Breast epithelium (tissue), 4 donors: ENCODE results near the gene PRICKLE3. TPM values are rescaled to one million over a fixed set of nuclear protein-coding genes. Genes with fewer than 3 reads are reported as not detected.

Source experiments
- DNase-seq, 2 donors: peaks; one replicate each; pipeline ENCODE4 v3.0.0-alpha.2; 2019; ENCODE audit warnings: low spot score in 2 of 2
- H3K27ac ChIP-seq, 2 donors: fragments of 200-600 bp; sonication (generic) in 1 of 2; one replicate each; pipeline ENCODE4 v1.5.1; 2016 to 2019; ENCODE audit warnings: mild to moderate bottlenecking in 1 of 2
- H3K27me3 ChIP-seq, 2 donors: fragments of 200-600 bp; sonication (generic) in 1 of 2; one replicate each; pipeline versions ENCODE4 v1.5.1 to v1.6.0; 2017 to 2019; ENCODE audit warnings: control low read depth in 1 of 2, mild to moderate bottlenecking in 1 of 2
- H3K36me3 ChIP-seq: fragments of 200-600 bp; one replicate; pipeline ENCODE4 v1.5.1; 2019
- H3K4me1 ChIP-seq, 2 donors: fragments of 200-600 bp; sonication (generic); one replicate each; pipeline ENCODE4 v1.5.1; 2016 to 2019; ENCODE audit warnings: control low read depth in 1 of 2
- H3K4me3 ChIP-seq, 3 donors: fragments of 200-600 bp; sonication (generic); 1 replicate in 2 of 3; 2 replicates in 1 of 3; pipeline ENCODE4 v1.5.1; 2016 to 2019; ENCODE audit warnings: mild to moderate bottlenecking in 3 of 3, moderate library complexity in 2 of 3
- H3K9me3 ChIP-seq, 2 donors: fragments of 200-600 bp; sonication (generic) in 1 of 2; one replicate each; pipeline ENCODE4 v1.5.1; 2016 to 2019; ENCODE audit warnings: control low read depth in 1 of 2
- CTCF ChIP-seq, 3 donors: fragments of 450-650 bp; IDR thresholded peaks; one replicate each; pipeline ENCODE4 v1.5.1; 2016 to 2017; ENCODE audit warnings: antibody characterized with exemption in 3 of 3, mild to moderate bottlenecking in 3 of 3, moderate library complexity in 3 of 3
- POLR2A ChIP-seq: fragments of 450-650 bp; IDR thresholded peaks from one replicate; pipeline ENCODE4 v1.6.1; 2016; ENCODE audit warnings: antibody characterized with exemption, mild to moderate bottlenecking, moderate library complexity
- POLR2AphosphoS5 ChIP-seq, 3 donors: sonication (generic); formaldehyde crosslinking; IDR thresholded peaks; one replicate each; pipeline ENCODE4 v1.6.1; 2017; ENCODE audit warnings: antibody characterized with exemption in 3 of 3
- intact Hi-C: fragments of 100-400 bp; cut with DNase I; formaldehyde crosslinking; loops from one replicate; pipeline ENCODE4 v1.15.1; 2023; ENCODE audit warnings: low total_unique reads
- total RNA-seq, 3 donors: library from RNA; depleted of rRNA; stranded (reverse); fragments of >200 nt; gene quantifications; one replicate each; pipeline ENCODE4 v1.1.0, GENCODE V29; 2016

The PRICKLE3 gene
- total RNA-seq, 3 donors from 2014 or later = 13.3 to 14.4 (median 14.0) TPM

DNA sequence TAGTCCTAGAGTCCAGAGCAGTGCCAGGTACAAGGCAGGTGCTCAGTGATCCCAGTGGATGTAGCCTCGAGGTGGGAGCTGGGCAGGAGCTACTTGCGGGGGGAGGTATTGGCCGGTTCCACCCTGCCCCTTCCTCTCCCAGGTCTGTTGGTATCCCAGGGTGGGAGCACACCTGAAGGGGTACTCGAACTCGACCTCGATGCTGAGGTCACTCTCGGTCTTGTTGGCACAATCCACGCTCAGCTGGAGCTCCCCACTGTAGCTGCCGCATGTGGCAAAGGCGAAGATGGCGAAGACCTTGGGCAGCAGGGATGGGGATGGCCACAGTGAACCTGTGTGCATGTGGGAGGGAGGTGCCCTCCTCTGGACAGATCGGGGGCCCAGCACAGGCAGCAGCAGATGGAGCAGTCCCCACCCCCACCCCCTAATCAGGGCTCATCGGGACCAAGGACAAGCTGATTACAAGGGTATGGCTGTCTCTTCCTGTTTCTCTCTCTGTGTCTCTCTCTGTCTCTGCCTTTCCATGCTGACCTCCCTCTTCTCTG lies 11.4 kb upstream of the PRICKLE3 start:
- Histone ChIP-seq H3K27ac (no peak overlapping the region), H3K4me3 (no peak overlapping the region), H3K4me1 (no peaks in the 10 kb centered on the region), H3K27me3 (peaks cover 0 to 31% of the 10 kb centered on the region in 2 donors), H3K9me3 (no peaks in the 10 kb centered on the region), H3K36me3 (no peaks in the 10 kb centered on the region)
- DNase-seq = no peak
- TF ChIP-seq POLR2A (no peak), POLR2AphosphoS5 (IDR thresholded peaks at IDR 0.05) (no peak), CTCF (IDR thresholded peaks at IDR 0.05) (no peak)
- intact Hi-C loops = no loop called here

GRCh38 chrX:49193542-49193964 lies 7.4 kb upstream of the PRICKLE3 start:
- TF ChIP-seq POLR2AphosphoS5 (IDR thresholded peaks at IDR 0.05) = no peak
- no peak for TF ChIP-seq CTCF (IDR thresholded peaks at IDR 0.05)
- no peak for TF ChIP-seq POLR2A
- no peak for DNase-seq
- Histone ChIP-seq H3K27me3 (peaks cover 0 to 18% of the 10 kb centered on the region in 2 donors), H3K9me3 (no peaks in the 10 kb centered on the region), H3K27ac (no peak overlapping the region), H3K4me3 (no peak overlapping the region), H3K4me1 (no peaks in the 10 kb centered on the region), H3K36me3 (no peaks in the 10 kb centered on the region)
- intact Hi-C loops = no loop called here

DNA sequence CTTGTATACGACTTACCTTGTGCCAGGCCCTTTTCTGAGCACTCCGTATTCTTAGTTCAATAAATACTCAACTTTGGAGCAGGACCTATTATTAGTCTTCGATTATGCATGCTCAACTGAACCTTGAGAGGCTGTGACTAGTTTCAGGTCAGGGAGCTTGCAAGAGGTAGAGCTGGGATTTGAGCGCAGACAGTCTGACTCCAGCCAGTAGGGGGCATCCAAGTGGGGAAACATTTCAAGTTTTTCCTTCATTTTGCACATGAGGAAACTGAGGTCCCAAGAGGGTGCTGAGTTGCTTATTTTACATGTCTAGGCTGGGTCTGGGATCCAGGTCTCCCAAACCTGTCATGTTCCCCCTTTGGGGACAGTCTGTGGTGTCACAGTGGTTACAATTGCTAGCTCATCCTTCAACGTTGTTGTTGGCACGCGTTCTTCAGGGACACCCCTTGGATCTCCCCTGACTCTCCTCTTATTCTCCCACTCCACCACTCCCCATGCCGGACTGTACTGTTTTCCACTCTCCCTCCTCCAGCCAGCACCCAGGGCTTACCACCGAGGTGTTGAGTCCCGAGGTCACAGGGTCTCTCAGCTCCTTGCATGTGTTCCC lies 6.7 kb upstream of the PRICKLE3 start:
- no peaks in the 10 kb centered on the region for H3K36me3 ChIP-seq
- no peaks in the 10 kb centered on the region for H3K4me1 ChIP-seq
- intact Hi-C loops = no loop called here
- H3K27me3 ChIP-seq = peaks cover 0 to 15% of the 10 kb centered on the region in 2 donors
- H3K9me3 ChIP-seq = no peaks in the 10 kb centered on the region
- no peak for DNase-seq
- H3K27ac ChIP-seq = no peak overlapping the region
- TF ChIP-seq POLR2A = no peak
- TF ChIP-seq CTCF (IDR thresholded peaks at IDR 0.05) = peak in 2 of 3 donors; percentile 26 to 29
- no peak for TF ChIP-seq POLR2AphosphoS5 (IDR thresholded peaks at IDR 0.05)
- H3K4me3 ChIP-seq = no peak overlapping the region

- Histone ChIP-seq H3K36me3 (no peaks in the 10 kb centered on the region), H3K9me3 (no peaks in the 10 kb centered on the region), H3K27me3 (peaks cover 0 to 8% of the 10 kb centered on the region in 2 donors), H3K4me1 (no peaks in the 10 kb centered on the region), H3K27ac (peak overlapping the region; percentile 60 to 85), H3K4me3 (peak overlapping the region; percentile 55 to 69 (median 64))
- no peak for DNase-seq
- intact Hi-C loops = loop anchor here (2.0 kb wide), 1 partner anchor 79 kb away; no protein-coding TSS in a partner anchor
- TF ChIP-seq POLR2A (no peak), POLR2AphosphoS5 (IDR thresholded peaks at IDR 0.05) (no peak), CTCF (IDR thresholded peaks at IDR 0.05) (no peak)
Measured at GRCh38 chrX:49191574-49192011, 5.4 kb upstream of the PRICKLE3 start.

GRCh38 chrX:49190821-49191573 lies 4.8 kb upstream of the PRICKLE3 start:
- Histone ChIP-seq H3K36me3 (no peaks in the 10 kb centered on the region), H3K27me3 (peaks cover 0 to 6% of the 10 kb centered on the region in 2 donors), H3K4me1 (no peaks in the 10 kb centered on the region), H3K9me3 (no peaks in the 10 kb centered on the region), H3K27ac (peak overlapping the region; percentile 77 to 91), H3K4me3 (peak overlapping the region; percentile 55 to 69 (median 64))
- peak; percentile 79 to 97 for DNase-seq
- intact Hi-C loops = loop anchor here (2.0 kb wide), 1 partner anchor 80 kb away; no protein-coding TSS in a partner anchor
- no peak for TF ChIP-seq CTCF (IDR thresholded peaks at IDR 0.05)
- peak; percentile 34 to 53 (median 43) for TF ChIP-seq POLR2AphosphoS5 (IDR thresholded peaks at IDR 0.05)
- TF ChIP-seq POLR2A = peak; percentile 26
